ENCODE results near the gene GNG14. TPM values are rescaled to one million over a fixed set of nuclear protein-coding genes. Genes with fewer than 3 reads are reported as not detected.

GNG14 gene
- total and polyA plus RNA-seq, 2 of the 13 experiments (the other 11 are each of a cell fraction or from before 2014, with no cell fraction given): not detected

DNA sequence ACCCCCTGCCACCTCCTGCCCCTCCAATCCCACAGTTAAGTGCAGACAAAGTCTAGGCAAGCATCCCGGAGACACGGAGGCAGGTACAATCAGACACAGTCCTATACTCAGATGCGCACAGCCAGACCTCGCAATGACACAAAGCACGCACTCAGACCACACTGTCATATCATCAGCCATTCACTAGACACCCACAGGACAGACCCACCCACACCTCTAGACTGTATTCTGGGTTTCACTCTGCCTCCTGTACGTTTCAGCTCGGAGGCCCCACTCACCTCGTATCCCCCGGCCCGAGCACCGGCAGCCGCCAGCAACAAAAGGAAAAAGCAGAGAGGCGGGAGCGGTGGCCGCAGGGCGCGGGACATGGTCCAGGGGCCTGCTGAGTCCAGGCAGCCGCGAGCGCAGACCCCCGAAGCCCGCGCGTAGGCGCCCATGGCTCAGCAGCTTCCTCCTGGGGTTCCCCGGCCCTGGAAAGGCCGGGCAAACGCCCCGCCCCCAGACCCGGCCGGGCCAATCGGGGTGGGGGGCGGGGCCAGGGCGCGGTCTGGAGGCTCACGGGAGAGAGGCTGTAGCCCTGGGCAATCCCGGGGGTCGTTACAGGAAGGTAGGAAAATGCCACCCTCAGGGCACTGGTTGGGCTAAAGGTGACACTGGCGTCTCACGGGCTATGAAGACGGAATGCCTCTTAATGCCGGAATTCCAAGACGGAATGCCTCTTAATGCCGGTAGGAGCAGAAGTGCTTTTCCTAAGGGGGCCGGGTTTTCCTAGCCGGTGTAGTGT lies 21.3 kb upstream of the GNG14 start, which contains the start of the genes MAN2B1 and WDR83 (continued):
- TF ChIP-seq, protein P1, sequence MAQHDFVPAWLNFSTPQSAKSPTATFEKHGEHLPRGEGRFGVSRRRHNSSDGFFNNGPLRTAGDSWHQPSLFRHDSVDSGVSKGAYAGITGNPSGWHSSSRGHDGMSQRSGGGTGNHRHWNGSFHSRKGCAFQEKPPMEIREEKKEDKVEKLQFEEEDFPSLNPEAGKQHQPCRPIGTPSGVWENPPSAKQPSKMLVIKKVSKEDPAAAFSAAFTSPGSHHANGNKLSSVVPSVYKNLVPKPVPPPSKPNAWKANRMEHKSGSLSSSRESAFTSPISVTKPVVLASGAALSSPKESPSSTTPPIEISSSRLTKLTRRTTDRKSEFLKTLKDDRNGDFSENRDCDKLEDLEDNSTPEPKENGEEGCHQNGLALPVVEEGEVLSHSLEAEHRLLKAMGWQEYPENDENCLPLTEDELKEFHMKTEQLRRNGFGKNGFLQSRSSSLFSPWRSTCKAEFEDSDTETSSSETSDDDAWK (CRISPR knock-in tag; IDR thresholded peaks at IDR 0.05): no peak
- TF ChIP-seq MBNL3 (CRISPR knock-in tag; conservative IDR thresholded peaks at IDR 0.05) (no peak), ZNF644 (CRISPR knock-in tag; IDR thresholded peaks at IDR 0.05; ENCODE audit: low read depth) (no peak), HOXA3 (CRISPR knock-in tag; IDR thresholded peaks at IDR 0.05) (0 out of 2 replicates have a peak, but pooled peaks have one; percentile 13), RARG (CRISPR knock-in tag; IDR thresholded peaks at IDR 0.05; ENCODE audit: low read depth) (no peak), EED (CRISPR knock-in tag; IDR thresholded peaks at IDR 0.05) (no peak), RBM39 (IDR thresholded peaks at IDR 0.05; ENCODE audit: low read depth, low read length, poor library complexity, severe bottlenecking) (no peak), EEA1 (CRISPR knock-in tag; IDR thresholded peaks at IDR 0.05; ENCODE audit: borderline replicate concordance) (no peak), SRF (IDR thresholded peaks at IDR 0.05; ENCODE audit: low read depth, low read length) (no peak), ZNF891 (CRISPR knock-in tag; IDR thresholded peaks at IDR 0.05) (no peak), TP53 (CRISPR knock-in tag; conservative IDR thresholded peaks at IDR 0.05) (no peak), ZNF430 (CRISPR knock-in tag; IDR thresholded peaks at IDR 0.05) (no peak)
- TF ChIP-seq, protein P2, sequence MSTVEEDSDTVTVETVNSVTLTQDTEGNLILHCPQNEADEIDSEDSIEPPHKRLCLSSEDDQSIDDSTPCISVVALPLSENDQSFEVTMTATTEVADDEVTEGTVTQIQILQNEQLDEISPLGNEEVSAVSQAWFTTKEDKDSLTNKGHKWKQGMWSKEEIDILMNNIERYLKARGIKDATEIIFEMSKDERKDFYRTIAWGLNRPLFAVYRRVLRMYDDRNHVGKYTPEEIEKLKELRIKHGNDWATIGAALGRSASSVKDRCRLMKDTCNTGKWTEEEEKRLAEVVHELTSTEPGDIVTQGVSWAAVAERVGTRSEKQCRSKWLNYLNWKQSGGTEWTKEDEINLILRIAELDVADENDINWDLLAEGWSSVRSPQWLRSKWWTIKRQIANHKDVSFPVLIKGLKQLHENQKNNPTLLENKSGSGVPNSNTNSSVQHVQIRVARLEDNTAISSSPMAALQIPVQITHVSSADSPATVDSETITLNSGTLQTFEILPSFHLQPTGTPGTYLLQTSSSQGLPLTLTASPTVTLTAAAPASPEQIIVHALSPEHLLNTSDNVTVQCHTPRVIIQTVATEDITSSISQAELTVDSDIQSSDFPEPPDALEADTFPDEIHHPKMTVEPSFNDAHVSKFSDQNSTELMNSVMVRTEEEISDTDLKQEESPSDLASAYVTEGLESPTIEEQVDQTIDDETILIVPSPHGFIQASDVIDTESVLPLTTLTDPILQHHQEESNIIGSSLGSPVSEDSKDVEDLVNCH (CRISPR knock-in tag; IDR thresholded peaks at IDR 0.05): no peak
- TF ChIP-seq, protein P3, sequence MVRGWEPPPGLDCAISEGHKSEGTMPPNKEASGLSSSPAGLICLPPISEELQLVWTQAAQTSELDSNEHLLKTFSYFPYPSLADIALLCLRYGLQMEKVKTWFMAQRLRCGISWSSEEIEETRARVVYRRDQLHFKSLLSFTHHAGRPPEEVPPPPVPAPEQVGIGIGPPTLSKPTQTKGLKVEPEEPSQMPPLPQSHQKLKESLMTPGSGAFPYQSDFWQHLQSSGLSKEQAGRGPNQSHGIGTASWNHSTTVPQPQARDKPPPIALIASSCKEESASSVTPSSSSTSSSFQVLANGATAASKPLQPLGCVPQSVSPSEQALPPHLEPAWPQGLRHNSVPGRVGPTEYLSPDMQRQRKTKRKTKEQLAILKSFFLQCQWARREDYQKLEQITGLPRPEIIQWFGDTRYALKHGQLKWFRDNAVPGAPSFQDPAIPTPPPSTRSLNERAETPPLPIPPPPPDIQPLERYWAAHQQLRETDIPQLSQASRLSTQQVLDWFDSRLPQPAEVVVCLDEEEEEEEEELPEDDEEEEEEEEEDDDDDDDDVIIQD (CRISPR knock-in tag; IDR thresholded peaks at IDR 0.05; ENCODE audit: low read depth): no peak
- TF ChIP-seq, protein P4, sequence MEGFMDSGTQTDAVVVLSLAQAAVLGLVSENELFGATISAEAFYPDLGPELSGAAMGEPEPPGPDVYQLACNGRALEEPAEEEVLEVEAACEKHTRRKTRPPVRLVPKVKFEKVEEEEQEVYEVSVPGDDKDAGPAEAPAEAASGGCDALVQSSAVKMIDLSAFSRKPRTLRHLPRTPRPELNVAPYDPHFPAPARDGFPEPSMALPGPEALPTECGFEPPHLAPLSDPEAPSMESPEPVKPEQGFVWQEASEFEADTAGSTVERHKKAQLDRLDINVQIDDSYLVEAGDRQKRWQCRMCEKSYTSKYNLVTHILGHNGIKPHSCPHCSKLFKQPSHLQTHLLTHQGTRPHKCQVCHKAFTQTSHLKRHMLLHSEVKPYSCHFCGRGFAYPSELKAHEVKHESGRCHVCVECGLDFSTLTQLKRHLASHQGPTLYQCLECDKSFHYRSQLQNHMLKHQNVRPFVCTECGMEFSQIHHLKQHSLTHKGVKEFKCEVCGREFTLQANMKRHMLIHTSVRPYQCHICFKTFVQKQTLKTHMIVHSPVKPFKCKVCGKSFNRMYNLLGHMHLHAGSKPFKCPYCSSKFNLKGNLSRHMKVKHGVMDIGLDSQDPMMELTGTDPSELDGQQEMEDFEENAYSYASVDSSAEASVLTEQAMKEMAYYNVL (CRISPR knock-in tag; IDR thresholded peaks at IDR 0.05; ENCODE audit: borderline replicate concordance): 0 out of 2 replicates have a peak, but pooled peaks have one; percentile 46
- TF ChIP-seq, protein P5, sequence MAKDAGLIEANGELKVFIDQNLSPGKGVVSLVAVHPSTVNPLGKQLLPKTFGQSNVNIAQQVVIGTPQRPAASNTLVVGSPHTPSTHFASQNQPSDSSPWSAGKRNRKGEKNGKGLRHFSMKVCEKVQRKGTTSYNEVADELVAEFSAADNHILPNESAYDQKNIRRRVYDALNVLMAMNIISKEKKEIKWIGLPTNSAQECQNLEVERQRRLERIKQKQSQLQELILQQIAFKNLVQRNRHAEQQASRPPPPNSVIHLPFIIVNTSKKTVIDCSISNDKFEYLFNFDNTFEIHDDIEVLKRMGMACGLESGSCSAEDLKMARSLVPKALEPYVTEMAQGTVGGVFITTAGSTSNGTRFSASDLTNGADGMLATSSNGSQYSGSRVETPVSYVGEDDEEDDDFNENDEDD (CRISPR knock-in tag; IDR thresholded peaks at IDR 0.05; ENCODE audit: borderline replicate concordance): no peak; the same call in 1 of the 2 replicates
- TF ChIP-seq, protein P6, sequence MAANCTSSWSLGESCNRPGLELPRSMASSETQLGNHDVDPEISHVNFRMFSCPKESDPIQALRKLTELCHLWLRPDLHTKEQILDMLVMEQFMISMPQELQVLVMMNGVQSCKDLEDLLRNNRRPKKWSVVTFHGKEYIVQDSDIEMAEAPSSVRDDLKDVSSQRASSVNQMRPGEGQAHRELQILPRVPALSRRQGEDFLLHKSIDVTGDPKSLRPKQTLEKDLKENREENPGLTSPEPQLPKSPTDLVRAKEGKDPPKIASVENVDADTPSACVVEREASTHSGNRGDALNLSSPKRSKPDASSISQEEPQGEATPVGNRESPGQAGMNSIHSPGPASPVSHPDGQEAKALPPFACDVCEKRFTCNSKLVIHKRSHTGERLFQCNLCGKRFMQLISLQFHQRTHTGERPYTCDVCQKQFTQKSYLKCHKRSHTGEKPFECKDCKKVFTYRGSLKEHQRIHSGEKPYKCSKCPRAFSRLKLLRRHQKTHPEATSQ (CRISPR knock-in tag; IDR thresholded peaks at IDR 0.05; ENCODE audit: borderline replicate concordance): no peak
